ENCODE measurements around the gene SMYD3.
A peak's percentile ranks its signal among the peaks of the same experiment; 100 is the strongest.

DNA sequence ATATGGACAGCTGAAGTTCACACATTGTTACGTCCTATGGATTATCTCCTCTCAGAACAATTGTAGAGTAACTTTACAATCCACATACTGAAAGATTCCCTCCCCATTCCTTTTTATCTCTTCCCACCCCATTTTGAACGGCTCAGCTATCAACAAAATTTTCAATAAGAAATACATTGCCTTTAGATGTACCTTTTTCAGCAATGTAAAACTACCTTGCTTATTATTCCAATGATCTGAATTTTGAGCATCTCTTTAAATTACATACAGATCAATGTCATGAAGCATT, 503.7 kb downstream of the SMYD3 start:
- TF ChIP-seq CTCF (IDR thresholded peaks at IDR 0.05) (peak; percentile 40), EZH2 (IDR thresholded peaks at IDR 0.05; ENCODE audit: borderline replicate concordance, insufficient read depth, low read depth, low read length, poor library complexity, severe bottlenecking) (no peak)
